Measurements from ENCODE around the gene TMPRSS11A.

- no peak for TF ChIP-seq CTCF (IDR thresholded peaks at IDR 0.05; ENCODE audit: low read depth, low read length)
- TF ChIP-seq MAX (IDR thresholded peaks at IDR 0.05; ENCODE audit: low read depth, low read length) = no peak
- no peak for TF ChIP-seq POLR2A (IDR thresholded peaks at IDR 0.05; ENCODE audit: extremely low read depth, insufficient read length)
- no peak for TF ChIP-seq MYC (IDR thresholded peaks at IDR 0.05; ENCODE audit: low read depth, low read length)
Measured at GRCh38 chr4:67899096-67899495, 64.2 kb downstream of the TMPRSS11A start.
